Measurements from ENCODE around the gene TDRD1. TPM values are rescaled to one million over a fixed set of nuclear protein-coding genes. Genes with fewer than 3 reads are reported as not detected.
"Not testable (repeated sequence)": the region's sequence is repeated elsewhere in the genome, so short reads cannot be mapped to it uniquely, and the experiment has no call there.

TDRD1 gene
- polyA plus RNA-seq (2013), result 0.15 TPM

- H3K4me3 ChIP-seq (ENCODE audit: control insufficient read depth in 1 of 7, extremely low read depth in 1 of 7, insufficient read depth in 4 of 7, low read depth in 2 of 7, low read length in 6 of 7), result no peak within 1 kb of the TSS
- CTCF ChIA-PET, result interaction anchor here (0.7 to 1.9 kb wide), 2 partner anchors 7 to 14 kb away, joined by 3 to 5 read pairs; no protein-coding TSS in a partner anchor
- POLR2A ChIA-PET, result no interaction called here
Observed at GRCh38 chr10:114179148-114179547, at the start of gene TDRD1. Gene TDRD1, plus strand, starts transcription at chr10:114179353. Its CDS starts 8,479 bp downstream, at chr10:114187832.

DNA sequence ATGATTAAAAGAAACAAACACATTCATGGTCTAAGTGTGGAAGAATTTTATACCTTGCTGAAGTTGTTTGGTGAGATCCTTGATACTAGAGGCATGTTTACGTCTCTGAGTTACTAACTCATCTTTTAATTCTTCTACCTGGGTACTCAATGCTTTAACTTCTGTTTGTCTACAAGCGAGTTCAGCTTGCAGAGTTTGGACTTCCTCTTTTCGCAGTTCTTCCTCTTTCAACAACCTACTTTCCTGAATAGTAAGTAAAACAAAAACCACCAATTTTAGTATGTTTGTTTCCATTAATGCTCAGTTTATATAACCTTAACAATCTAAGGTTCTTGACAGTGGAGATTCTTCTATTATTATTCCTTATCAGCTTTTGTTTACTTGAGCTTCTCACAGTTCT is 48.1 kb upstream of the TDRD1 start:
- WGBS (ENCODE audit: insufficient coverage), result 33% methylated on average over 1 of the region's 3 CpGs
- ChIA-PET POLR2A (no interaction called here), CTCF (interaction anchor here (1.0 kb wide), 1 partner anchor 15 kb away, joined by 3 read pairs; no protein-coding TSS in a partner anchor)
- peak; percentile 60 to 91 (median 86) for DNase-seq
- no peaks in the 10 kb centered on the region for H3K27me3 ChIP-seq (replicated peaks in 2 of 5; ENCODE audit: control insufficient read depth in 4 of 5, insufficient read depth in 5 of 5, low read length in 4 of 5)
- peaks cover 19 to 51% (median 31%) of the 10 kb centered on the region in 4 experiments for H3K36me3 ChIP-seq (ENCODE audit: control insufficient read depth in 4 of 4, insufficient read depth in 4 of 4, low read length in 3 of 4)
- H3K27ac ChIP-seq (ENCODE audit: insufficient read depth in 1 of 2, low read depth in 1 of 2, low read length in 2 of 2, poor library complexity in 1 of 2, severe bottlenecking in 2 of 2), result peak overlapping the region; percentile 52
- H3K4me1 ChIP-seq (ENCODE audit: control extremely low read depth in 1 of 4, control insufficient read depth in 4 of 4, insufficient read depth in 4 of 4, low read length in 3 of 4), result peaks cover 0 to 25% (median 8%) of the 10 kb centered on the region in 4 experiments
- peak overlapping the region in 1 of 7 experiments; percentile 17 for H3K4me3 ChIP-seq (ENCODE audit: control insufficient read depth in 1 of 7, extremely low read depth in 1 of 7, insufficient read depth in 4 of 7, low read depth in 2 of 7, low read length in 6 of 7)
- H3K9me3 ChIP-seq (ENCODE audit: control extremely low read depth in 1 of 5, control insufficient read depth in 4 of 5, insufficient read depth in 2 of 5, low read depth in 1 of 5, low read length in 4 of 5), result no peaks in the 10 kb centered on the region

More at GRCh38 chr10:114179148-114179547, at the start of gene TDRD1:
- no peaks in the 10 kb centered on the region for H3K9me3 ChIP-seq (ENCODE audit: control extremely low read depth in 1 of 5, control insufficient read depth in 4 of 5, insufficient read depth in 2 of 5, low read depth in 1 of 5, low read length in 4 of 5)
- 95% methylated on average over 22 of the region's 28 CpGs for WGBS (ENCODE audit: insufficient coverage)
- no peak for DNase-seq
- H3K27me3 ChIP-seq (replicated peaks in 2 of 5; ENCODE audit: control insufficient read depth in 4 of 5, insufficient read depth in 5 of 5, low read length in 4 of 5), result no peaks in the 10 kb centered on the region
- no peak within 1 kb of the TSS for H3K27ac ChIP-seq (ENCODE audit: insufficient read depth in 1 of 2, low read depth in 1 of 2, low read length in 2 of 2, poor library complexity in 1 of 2, severe bottlenecking in 2 of 2)
- H3K4me1 ChIP-seq (ENCODE audit: control extremely low read depth in 1 of 4, control insufficient read depth in 4 of 4, insufficient read depth in 4 of 4, low read length in 3 of 4), result peaks cover 6 to 16% (median 12%) of the 10 kb centered on the region in 4 experiments
- no peaks in the 10 kb centered on the region for H3K36me3 ChIP-seq (ENCODE audit: control insufficient read depth in 4 of 4, insufficient read depth in 4 of 4, low read length in 3 of 4)

DNA sequence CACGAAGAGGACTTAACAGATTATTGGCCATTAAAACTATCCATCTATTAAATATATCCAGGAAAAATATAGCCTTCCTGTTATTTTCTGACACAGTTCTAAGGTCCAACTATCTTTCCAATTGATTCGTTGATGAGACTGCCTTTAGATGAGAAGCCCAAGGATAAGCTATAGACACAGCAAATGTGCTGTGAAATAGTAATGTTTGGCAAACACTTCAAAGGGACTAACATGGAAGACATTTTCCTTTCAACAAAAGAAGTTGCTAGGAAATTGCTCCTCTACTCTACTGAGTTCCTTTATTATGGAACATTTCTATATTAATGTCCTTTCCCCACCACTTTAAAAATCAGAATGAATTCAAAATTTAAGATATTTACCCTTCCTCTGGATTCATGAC is 43.7 kb upstream of the TDRD1 start:
- CTCF ChIA-PET, result no interaction called here
- WGBS (ENCODE audit: insufficient coverage), result no CpG with 5 or more reads among the region's 2 CpGs
- DNase-seq, result no peak
- POLR2A ChIA-PET, result no interaction called here
- Histone ChIP-seq H3K9me3 (ENCODE audit: control extremely low read depth in 1 of 5, control insufficient read depth in 4 of 5, insufficient read depth in 2 of 5, low read depth in 1 of 5, low read length in 4 of 5) (no peaks in the 10 kb centered on the region), H3K4me3 (ENCODE audit: control insufficient read depth in 1 of 7, extremely low read depth in 1 of 7, insufficient read depth in 4 of 7, low read depth in 2 of 7, low read length in 6 of 7) (no peak overlapping the region), H3K27me3 (replicated peaks in 2 of 5; ENCODE audit: control insufficient read depth in 4 of 5, insufficient read depth in 5 of 5, low read length in 4 of 5) (no peaks in the 10 kb centered on the region), H3K36me3 (ENCODE audit: control insufficient read depth in 4 of 4, insufficient read depth in 4 of 4, low read length in 3 of 4) (peaks cover 14 to 22% (median 21%) of the 10 kb centered on the region in 4 experiments), H3K4me1 (ENCODE audit: control extremely low read depth in 1 of 4, control insufficient read depth in 4 of 4, insufficient read depth in 4 of 4, low read length in 3 of 4) (peaks cover 0 to 24% (median 8%) of the 10 kb centered on the region in 4 experiments), H3K27ac (ENCODE audit: insufficient read depth in 1 of 2, low read depth in 1 of 2, low read length in 2 of 2, poor library complexity in 1 of 2, severe bottlenecking in 2 of 2) (no peak overlapping the region)

DNA sequence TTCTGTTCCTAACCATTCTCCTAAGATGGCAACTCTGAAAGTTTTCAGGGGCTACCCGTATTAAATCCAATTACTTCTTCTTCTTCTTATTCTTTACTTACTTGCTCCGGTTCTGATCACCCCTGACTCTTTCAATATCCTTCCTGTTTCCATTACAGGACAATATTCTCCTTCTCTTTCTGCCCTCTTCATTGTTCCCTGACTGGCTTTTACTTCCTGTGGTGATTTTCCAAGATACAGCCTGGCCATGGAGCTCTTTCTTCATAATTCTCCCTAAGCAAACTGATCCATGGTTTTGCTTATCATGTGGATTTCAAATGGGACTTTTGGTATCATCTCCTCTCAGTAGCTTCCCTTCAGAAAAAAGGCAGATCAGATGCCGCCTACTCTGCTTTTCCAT is 40.6 kb upstream of the TDRD1 start:
- H3K27ac ChIP-seq (ENCODE audit: insufficient read depth in 1 of 2, low read depth in 1 of 2, low read length in 2 of 2, poor library complexity in 1 of 2, severe bottlenecking in 2 of 2), result no peak overlapping the region
- no peaks in the 10 kb centered on the region for H3K9me3 ChIP-seq (ENCODE audit: control extremely low read depth in 1 of 5, control insufficient read depth in 4 of 5, insufficient read depth in 2 of 5, low read depth in 1 of 5, low read length in 4 of 5)
- H3K36me3 ChIP-seq (ENCODE audit: control insufficient read depth in 4 of 4, insufficient read depth in 4 of 4, low read length in 3 of 4), result peaks cover 17 to 32% (median 22%) of the 10 kb centered on the region in 4 experiments
- H3K4me3 ChIP-seq (ENCODE audit: control insufficient read depth in 1 of 7, extremely low read depth in 1 of 7, insufficient read depth in 4 of 7, low read depth in 2 of 7, low read length in 6 of 7), result no peak overlapping the region
- DNase-seq, result no peak
- CTCF ChIA-PET, result no interaction called here
- H3K4me1 ChIP-seq (ENCODE audit: control extremely low read depth in 1 of 4, control insufficient read depth in 4 of 4, insufficient read depth in 4 of 4, low read length in 3 of 4), result no peaks in the 10 kb centered on the region
- no peaks in the 10 kb centered on the region for H3K27me3 ChIP-seq (replicated peaks in 2 of 5; ENCODE audit: control insufficient read depth in 4 of 5, insufficient read depth in 5 of 5, low read length in 4 of 5)
- WGBS (ENCODE audit: insufficient coverage), result 83% methylated on average over 2 of the region's 3 CpGs
- POLR2A ChIA-PET, result no interaction called here

GRCh38 chr10:114140036-114140435 is 39.1 kb upstream of the TDRD1 start:
- no peak overlapping the region for H3K27ac ChIP-seq (ENCODE audit: insufficient read depth in 1 of 2, low read depth in 1 of 2, low read length in 2 of 2, poor library complexity in 1 of 2, severe bottlenecking in 2 of 2)
- no peaks in the 10 kb centered on the region for H3K4me1 ChIP-seq (ENCODE audit: control extremely low read depth in 1 of 4, control insufficient read depth in 4 of 4, insufficient read depth in 4 of 4, low read length in 3 of 4)
- H3K4me3 ChIP-seq (ENCODE audit: control insufficient read depth in 1 of 7, extremely low read depth in 1 of 7, insufficient read depth in 4 of 7, low read depth in 2 of 7, low read length in 6 of 7), result no peak overlapping the region
- ChIA-PET CTCF (no interaction called here), POLR2A (no interaction called here)
- no peaks in the 10 kb centered on the region for H3K27me3 ChIP-seq (replicated peaks in 2 of 5; ENCODE audit: control insufficient read depth in 4 of 5, insufficient read depth in 5 of 5, low read length in 4 of 5)
- peaks cover 12 to 22% (median 16%) of the 10 kb centered on the region in 4 experiments for H3K36me3 ChIP-seq (ENCODE audit: control insufficient read depth in 4 of 4, insufficient read depth in 4 of 4, low read length in 3 of 4)
- no peak for DNase-seq
- no peaks in the 10 kb centered on the region for H3K9me3 ChIP-seq (ENCODE audit: control extremely low read depth in 1 of 5, control insufficient read depth in 4 of 5, insufficient read depth in 2 of 5, low read depth in 1 of 5, low read length in 4 of 5)
- WGBS (ENCODE audit: insufficient coverage), result 40% methylated on average over 1 of the region's 1 CpG

- POLR2A ChIA-PET; H3K27ac ChIP-seq (ENCODE audit: insufficient read depth in 1 of 2, low read depth in 1 of 2, low read length in 2 of 2, poor library complexity in 1 of 2, severe bottlenecking in 2 of 2); H3K27me3 ChIP-seq (replicated peaks in 2 of 5; ENCODE audit: control insufficient read depth in 4 of 5, insufficient read depth in 5 of 5, low read length in 4 of 5); H3K9me3 ChIP-seq (ENCODE audit: control extremely low read depth in 1 of 5, control insufficient read depth in 4 of 5, insufficient read depth in 2 of 5, low read depth in 1 of 5, low read length in 4 of 5); H3K4me3 ChIP-seq (ENCODE audit: control insufficient read depth in 1 of 7, extremely low read depth in 1 of 7, insufficient read depth in 4 of 7, low read depth in 2 of 7, low read length in 6 of 7); DNase-seq; H3K4me1 ChIP-seq (ENCODE audit: control extremely low read depth in 1 of 4, control insufficient read depth in 4 of 4, insufficient read depth in 4 of 4, low read length in 3 of 4): not testable (repeated sequence)
- H3K36me3 ChIP-seq (ENCODE audit: control insufficient read depth in 4 of 4, insufficient read depth in 4 of 4, low read length in 3 of 4), result peaks cover 8 to 17% (median 15%) of the 10 kb centered on the region in 4 experiments
- CTCF ChIA-PET, result interaction anchor here (0.8 kb wide), 1 partner anchor 10 kb away, joined by 3 read pairs; no protein-coding TSS in a partner anchor
- 80% methylated on average over 1 of the region's 2 CpGs for WGBS (ENCODE audit: insufficient coverage)
Observed at GRCh38 chr10:114140827-114141226, 38.3 kb upstream of the TDRD1 start.

- Histone ChIP-seq H3K4me3 (ENCODE audit: control insufficient read depth in 1 of 7, extremely low read depth in 1 of 7, insufficient read depth in 4 of 7, low read depth in 2 of 7, low read length in 6 of 7) (no peak overlapping the region), H3K27ac (ENCODE audit: insufficient read depth in 1 of 2, low read depth in 1 of 2, low read length in 2 of 2, poor library complexity in 1 of 2, severe bottlenecking in 2 of 2) (no peak overlapping the region), H3K9me3 (ENCODE audit: control extremely low read depth in 1 of 5, control insufficient read depth in 4 of 5, insufficient read depth in 2 of 5, low read depth in 1 of 5, low read length in 4 of 5) (no peaks in the 10 kb centered on the region), H3K4me1 (ENCODE audit: control extremely low read depth in 1 of 4, control insufficient read depth in 4 of 4, insufficient read depth in 4 of 4, low read length in 3 of 4) (no peaks in the 10 kb centered on the region), H3K27me3 (replicated peaks in 2 of 5; ENCODE audit: control insufficient read depth in 4 of 5, insufficient read depth in 5 of 5, low read length in 4 of 5) (no peaks in the 10 kb centered on the region), H3K36me3 (ENCODE audit: control insufficient read depth in 4 of 4, insufficient read depth in 4 of 4, low read length in 3 of 4) (peaks cover 6 to 20% (median 16%) of the 10 kb centered on the region in 4 experiments)
- no peak for DNase-seq
- ChIA-PET POLR2A (no interaction called here), CTCF (interaction anchor here (1.3 kb wide), 1 partner anchor 17 kb away, joined by 3 read pairs; no protein-coding TSS in a partner anchor)
- WGBS (ENCODE audit: insufficient coverage), result 94% methylated on average over 3 of the region's 3 CpGs
Observed at GRCh38 chr10:114142018-114142417, 37.1 kb upstream of the TDRD1 start.
